ENCODE results near the gene FTO.
A peak's percentile ranks its signal among the peaks of the same experiment; 100 is the strongest.
"Not testable (repeated sequence)": the region's sequence is repeated elsewhere in the genome, so short reads cannot be mapped to it uniquely, and the experiment has no call there.

FTO gene

GRCh38 chr16:54169112-54169511 lies 465.2 kb downstream of the FTO start:
- no peak for DNase-seq

- no peak for DNase-seq
Observed at GRCh38 chr16:54171626-54172537, 467.9 kb downstream of the FTO start.

GRCh38 chr16:54173490-54173889 lies 469.5 kb downstream of the FTO start:
- no peak for DNase-seq

DNA sequence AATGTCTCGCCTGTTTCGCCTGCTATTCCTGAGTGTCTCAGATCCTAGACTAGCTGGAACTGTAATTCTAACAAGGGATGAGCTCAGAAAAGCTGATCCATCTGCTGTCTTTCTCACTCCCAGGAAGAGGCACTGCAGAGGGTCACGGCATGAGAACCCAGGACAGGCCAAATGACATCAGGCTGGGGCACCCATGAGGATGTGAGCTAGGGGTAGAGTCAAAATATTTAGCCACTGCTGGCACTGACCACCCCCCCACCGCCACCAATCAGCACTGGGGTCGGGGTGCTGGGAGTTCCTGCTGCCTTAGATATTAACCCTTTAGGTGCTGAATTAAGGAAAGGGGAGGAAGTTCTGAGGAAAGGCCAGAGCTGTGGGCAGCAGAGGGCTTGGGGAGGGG lies 470.2 kb downstream of the FTO start:
- no peak for DNase-seq

- no peak for DNase-seq
Observed at GRCh38 chr16:54174750-54175149, 470.8 kb downstream of the FTO start.

DNA sequence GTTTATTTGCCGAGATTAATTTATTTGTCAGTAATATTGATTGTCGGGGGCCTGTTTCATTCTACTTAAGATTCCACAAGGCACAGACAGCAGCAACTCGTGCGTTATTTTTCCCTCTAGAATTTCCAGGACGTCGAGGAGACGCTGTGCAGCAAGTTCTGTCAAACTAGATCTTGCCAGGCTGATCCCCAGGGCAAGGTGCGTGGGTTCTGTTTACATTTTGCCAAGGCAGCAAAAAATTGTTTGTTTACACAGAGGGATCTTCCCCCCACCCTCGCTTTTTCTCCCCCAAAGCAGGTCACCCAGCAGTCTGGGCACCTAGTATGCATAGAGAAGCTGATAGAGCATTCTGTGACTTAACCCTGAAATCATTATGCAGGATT lies 471.2 kb downstream of the FTO start:
- DNase-seq, result no peak

GRCh38 chr16:54175552-54176375 lies 471.8 kb downstream of the FTO start:
- DNase-seq, result no peak

GRCh38 chr16:54176376-54176901 lies 472.5 kb downstream of the FTO start:
- no peak for DNase-seq

GRCh38 chr16:54177052-54177861 lies 473.3 kb downstream of the FTO start:
- DNase-seq, result no peak

- DNase-seq, result no peak
Observed at GRCh38 chr16:54177862-54178477, 474.0 kb downstream of the FTO start.

GRCh38 chr16:54178478-54178976 lies 474.6 kb downstream of the FTO start:
- DNase-seq, result peak; percentile 18

- DNase-seq, result no peak
Observed at GRCh38 chr16:54180421-54181359, 476.7 kb downstream of the FTO start.

DNA sequence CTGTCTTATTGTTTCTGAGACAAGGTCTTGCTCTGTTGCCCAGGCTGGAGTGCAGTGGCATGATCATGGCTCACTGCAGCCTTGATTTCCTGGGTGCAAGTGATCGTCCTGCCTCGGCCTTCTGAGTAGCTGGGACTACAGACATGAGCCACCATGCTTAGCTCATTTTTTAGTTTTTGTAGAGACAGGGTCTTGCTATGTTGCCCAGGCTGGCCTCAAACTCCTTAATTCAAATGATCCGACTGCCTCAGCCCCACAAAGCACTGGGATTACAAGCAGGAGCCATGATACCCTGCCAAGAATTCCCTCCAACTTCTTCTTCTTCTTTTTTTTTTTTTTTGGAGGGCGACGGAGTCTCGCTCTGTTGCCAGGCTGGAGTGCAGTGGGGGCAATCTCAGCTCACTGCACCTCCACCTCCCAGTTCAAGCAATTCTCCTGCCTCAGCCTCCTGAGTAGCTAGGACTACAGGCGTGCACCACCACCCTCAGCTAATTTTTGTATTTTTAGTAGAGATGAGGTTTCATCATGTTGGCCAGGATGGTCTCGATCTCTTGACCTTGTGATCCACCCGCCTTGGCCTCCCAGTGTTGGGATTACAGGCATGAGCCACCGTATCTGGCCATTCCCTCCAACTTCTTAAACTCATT lies 477.9 kb downstream of the FTO start:
- DNase-seq, result not testable (repeated sequence)

- no peak for DNase-seq
Observed at GRCh38 chr16:54185045-54185444, 481.1 kb downstream of the FTO start.

DNA sequence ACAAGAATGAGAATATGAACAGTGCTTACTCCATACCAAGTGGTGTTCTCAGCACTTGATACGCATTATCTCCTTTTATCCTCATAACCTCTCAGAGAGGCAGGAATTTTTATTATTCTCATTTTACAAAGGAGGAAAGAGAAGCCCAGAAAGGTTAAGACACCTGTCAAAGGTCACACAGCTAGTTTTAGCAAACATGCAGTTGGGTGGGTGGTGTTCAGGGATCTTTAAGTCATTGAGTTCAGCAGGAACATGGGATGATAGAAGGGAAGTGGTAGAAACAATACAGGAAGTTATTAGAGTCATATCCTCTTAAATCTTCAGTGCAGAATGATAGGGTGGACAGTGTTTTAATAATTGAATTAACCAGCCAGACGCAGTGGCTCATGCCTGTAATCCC lies 487.2 kb downstream of the FTO start:
- DNase-seq, result no peak

DNA sequence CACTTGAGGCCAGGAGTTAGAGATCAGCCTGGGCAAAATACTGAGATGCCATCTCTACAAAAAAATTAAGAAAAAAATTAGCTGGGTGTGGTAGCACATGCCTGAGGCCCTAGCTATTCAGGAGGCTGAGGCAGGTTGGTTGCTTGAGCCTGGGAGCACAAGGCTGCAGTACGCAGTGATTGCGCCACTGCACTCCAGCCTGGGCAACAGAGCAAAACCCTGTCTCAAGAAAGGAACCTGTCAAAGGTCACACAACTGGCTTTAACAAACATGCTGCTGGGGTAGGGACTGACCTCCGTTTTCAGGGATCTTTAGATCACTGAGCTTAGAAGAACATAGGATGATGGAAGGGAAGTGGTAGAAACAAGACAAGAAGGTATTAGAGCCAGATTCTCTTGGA lies 487.6 kb downstream of the FTO start:
- DNase-seq, result no peak

DNA sequence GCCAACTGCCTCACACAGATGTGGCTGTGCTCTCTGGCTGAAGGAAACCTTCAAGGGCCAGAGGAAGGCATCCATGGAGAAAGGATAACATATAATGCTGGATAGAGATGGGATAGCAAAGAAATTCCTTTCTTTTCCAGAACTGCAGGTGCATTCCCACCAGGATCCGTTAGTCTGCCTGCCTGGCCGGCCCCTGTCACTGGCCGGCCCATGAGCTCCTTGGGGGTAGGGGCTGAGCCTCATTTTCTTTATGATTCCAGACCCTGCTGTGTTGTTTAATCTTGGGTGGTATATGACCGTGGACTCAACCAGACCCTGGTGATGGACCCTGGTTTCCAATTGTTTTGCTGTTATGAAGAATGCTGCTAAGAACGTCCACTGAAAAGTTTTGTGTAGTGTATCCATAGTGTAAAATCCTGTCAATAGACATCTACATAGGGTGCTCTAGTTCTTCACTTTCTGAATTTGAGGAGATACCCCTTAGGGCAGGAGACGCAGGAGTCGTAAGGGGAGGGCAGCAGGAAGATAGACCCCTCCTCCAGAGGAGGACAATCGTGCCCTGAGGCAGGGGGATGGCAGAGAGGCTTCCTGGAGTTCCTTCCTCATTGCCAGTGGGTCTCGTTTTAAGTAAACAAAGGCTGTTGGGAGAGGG lies 489.2 kb downstream of the FTO start:
- DNase-seq, result no peak

DNA sequence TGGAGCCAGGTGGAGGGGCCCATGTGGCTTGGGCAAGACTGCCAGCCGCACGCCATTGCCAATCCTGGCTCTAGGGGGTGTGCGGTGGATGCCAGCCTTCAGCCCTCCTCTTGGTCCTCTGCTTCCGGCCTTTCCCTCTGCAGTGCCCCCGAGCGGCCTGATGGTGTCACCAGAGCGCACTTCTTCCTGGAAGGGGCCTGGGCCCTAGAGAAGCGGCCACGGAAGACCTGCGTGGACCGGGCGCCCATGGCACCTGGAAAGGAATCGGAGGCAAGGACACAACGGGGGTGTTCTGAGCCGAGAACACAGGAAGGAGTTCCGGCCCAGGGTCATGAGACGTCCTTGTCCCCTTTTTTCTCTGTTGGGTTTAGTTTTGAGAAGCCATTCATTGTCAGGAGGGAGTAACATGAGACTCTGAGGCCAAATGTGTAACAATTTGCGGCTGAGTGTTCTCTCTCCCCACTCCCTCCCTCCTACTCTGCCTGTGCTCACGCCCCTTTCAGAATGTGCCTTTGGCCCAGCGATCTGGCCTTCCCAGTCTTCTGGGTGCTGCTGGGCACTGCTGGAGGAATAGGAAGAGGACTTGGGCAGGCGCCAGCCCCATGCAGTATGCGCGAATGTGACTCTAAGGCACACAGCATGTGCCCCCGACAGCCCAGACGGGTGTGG lies 489.8 kb downstream of the FTO start:
- no peak for DNase-seq

- DNase-seq, result no peak
Observed at GRCh38 chr16:54194334-54194743, 490.4 kb downstream of the FTO start.

Measured in NCI-H187 treated with DMSO at 0.1 percent for 48 hours (cell line).